Gastroesophageal sphincter (tissue), 4 donors: ENCODE measurements around the gene TRAPPC5. TPM values are rescaled to one million over a fixed set of nuclear protein-coding genes. Genes with fewer than 3 reads are reported as not detected.

Experiments used
- ATAC-seq: fragments of 150-250 bp; one replicate; pipeline ENCODE4 v1.9.1; 2016; ENCODE audit warnings: mild to moderate bottlenecking, moderate library complexity
- H3K27ac ChIP-seq, 4 donors: fragments of 200-600 bp; sonication (generic) in 3 of 4; 1 replicate in 3 of 4; 2 replicates in 1 of 4; pipeline ENCODE4 v1.5.1; 2016 to 2019
- H3K27me3 ChIP-seq: fragments of 200-600 bp; sonication (generic); one replicate; pipeline ENCODE4 v1.5.1; 2019
- H3K36me3 ChIP-seq, 2 donors: fragments of 200-600 bp; sonication (generic); one replicate each; pipeline ENCODE4 v1.5.1; 2019; ENCODE audit warnings: control low read depth in 1 of 2
- H3K4me1 ChIP-seq, 3 donors: fragments of 200-600 bp; sonication (generic); 1 replicate in 2 of 3; 2 replicates in 1 of 3; pipeline ENCODE4 v1.5.1; 2016 to 2019; ENCODE audit warnings: control low read depth in 2 of 3
- H3K4me3 ChIP-seq, 2 donors: fragments of 200-600 bp; sonication (generic); one replicate each; pipeline ENCODE4 v1.5.1; 2019; ENCODE audit warnings: mild to moderate bottlenecking in 1 of 2, moderate library complexity in 1 of 2
- H3K9me3 ChIP-seq, 3 donors: fragments of 200-600 bp; sonication (generic); one replicate each; pipeline ENCODE4 v1.5.1; 2017 to 2019; ENCODE audit warnings: control low read depth in 2 of 3
- CTCF ChIP-seq, 4 experiments: fragments of 200-600 bp in 2 of 4; fragments of 450-650 bp in 2 of 4; sonication (generic) in 1 of 4; IDR thresholded peaks; one replicate each; pipeline ENCODE4 v1.5.1; 2017 to 2019; ENCODE audit warnings: antibody characterized with exemption in 4 of 4, mild to moderate bottlenecking in 2 of 4, moderate library complexity in 2 of 4
- EP300 ChIP-seq: sonication (generic); formaldehyde crosslinking; IDR thresholded peaks from one replicate; pipeline ENCODE4 v1.6.1; 2017; ENCODE audit warnings: antibody characterized with exemption, mild to moderate bottlenecking
- POLR2A ChIP-seq, 2 donors: fragments of 450-650 bp; IDR thresholded peaks; one replicate each; pipeline ENCODE4 v1.6.1; 2017; ENCODE audit warnings: antibody characterized with exemption in 2 of 2, mild to moderate bottlenecking in 2 of 2, moderate library complexity in 1 of 2
- POLR2AphosphoS5 ChIP-seq: sonication (generic); formaldehyde crosslinking; IDR thresholded peaks from one replicate; pipeline ENCODE4 v1.6.1; 2017; ENCODE audit warnings: antibody characterized with exemption
- WGBS, 2 donors: methylation state at CpG; one replicate each; pipeline ENCODE4 v1.1.5; 2018; ENCODE audit warnings: low coverage in 1 of 2; 5-methylcytosine and 5-hydroxymethylcytosine counted together
- total RNA-seq, 4 donors: library from RNA; depleted of rRNA; stranded (reverse); fragments of >200 nt; gene quantifications; one replicate each; pipeline ENCODE4 v1.1.0, GENCODE V29; 2016

TRAPPC5 gene
- total RNA-seq, 4 donors from 2014 or later, result 56.0 to 69.0 (median 64.0) TPM

- ATAC-seq, result peak; percentile 89
- TF ChIP-seq EP300 (no peak), POLR2A (IDR thresholded peaks at IDR 0.05) (no peak), POLR2AphosphoS5 (no peak), CTCF (IDR thresholded peaks at IDR 0.05) (no peak)
- Histone ChIP-seq H3K4me1 (no peaks in the 10 kb centered on the region), H3K9me3 (peaks cover 0 to 7% (median 0%) of the 10 kb centered on the region in 3 donors), H3K27ac (no peak overlapping the region), H3K4me3 (no peak overlapping the region), H3K27me3 (peaks cover 91% of the 10 kb centered on the region), H3K36me3 (no peaks in the 10 kb centered on the region)
- WGBS, 2 donors, result 36 to 67% methylated on average over 8 to 14 of the region's 21 CpGs
These were observed 6.3 kb upstream of the TRAPPC5 start for GRCh38 chr19:7674010-7675005.

GRCh38 chr19:7676376-7676775, 4.3 kb upstream of the TRAPPC5 start:
- peaks cover 0 to 10% (median under 1%) of the 10 kb centered on the region in 3 donors for H3K4me1 ChIP-seq
- no peaks in the 10 kb centered on the region for H3K36me3 ChIP-seq
- H3K9me3 ChIP-seq, result peaks cover 0 to 7% (median 0%) of the 10 kb centered on the region in 3 donors
- no peak overlapping the region for H3K4me3 ChIP-seq
- H3K27me3 ChIP-seq, result peaks cover 81% of the 10 kb centered on the region
- ATAC-seq, result no peak
- no peak overlapping the region for H3K27ac ChIP-seq
- 0% methylated on average over 1 of the region's 7 CpGs for WGBS, 2 donors
- no peak for TF ChIP-seq POLR2A (IDR thresholded peaks at IDR 0.05)
- TF ChIP-seq POLR2AphosphoS5, result no peak
- TF ChIP-seq CTCF (IDR thresholded peaks at IDR 0.05), result no peak
- TF ChIP-seq EP300, result no peak

GRCh38 chr19:7676854-7677253, 3.8 kb upstream of the TRAPPC5 start, which contains the start of gene MCEMP1:
Gene MCEMP1, plus strand, starts transcription at chr19:7677090. Its CDS starts 31 bp downstream, at chr19:7677121.
- H3K27ac ChIP-seq, result no peak within 1 kb of the TSS
- peaks cover 76% of the 10 kb centered on the region for H3K27me3 ChIP-seq
- ATAC-seq, result no peak
- H3K36me3 ChIP-seq, result no peaks in the 10 kb centered on the region
- H3K4me1 ChIP-seq, result peaks cover 0 to 15% (median 5%) of the 10 kb centered on the region in 3 donors
- no peak for TF ChIP-seq POLR2AphosphoS5
- TF ChIP-seq POLR2A (IDR thresholded peaks at IDR 0.05), result no peak
- TF ChIP-seq CTCF (IDR thresholded peaks at IDR 0.05), result no peak
- TF ChIP-seq EP300, result no peak
- WGBS, 2 donors, result 11 to 38% methylated on average over 3 to 4 of the region's 10 CpGs
- no peak within 1 kb of the TSS for H3K4me3 ChIP-seq
- peaks cover 0 to 7% (median 0%) of the 10 kb centered on the region in 3 donors for H3K9me3 ChIP-seq

GRCh38 chr19:7677669-7678311, 2.8 kb upstream of the TRAPPC5 start:
- peaks cover 66% of the 10 kb centered on the region for H3K27me3 ChIP-seq

More at GRCh38 chr19:7677669-7678311, 2.8 kb upstream of the TRAPPC5 start:
- peaks cover 0 to 7% of the 10 kb centered on the region in 2 donors for H3K36me3 ChIP-seq
- no peak for TF ChIP-seq EP300
- no peak for TF ChIP-seq POLR2AphosphoS5
- no peak for TF ChIP-seq CTCF (IDR thresholded peaks at IDR 0.05)
- no peak for TF ChIP-seq POLR2A (IDR thresholded peaks at IDR 0.05)
- no peak for ATAC-seq
- H3K9me3 ChIP-seq, result peaks cover 0 to 7% (median 0%) of the 10 kb centered on the region in 3 donors
- WGBS, 2 donors, result 24 to 47% methylated on average over 9 to 10 of the region's 12 CpGs
- H3K4me3 ChIP-seq, result no peak overlapping the region
- H3K27ac ChIP-seq, result no peak overlapping the region
- H3K4me1 ChIP-seq, result peaks cover 0 to 24% (median 8%) of the 10 kb centered on the region in 3 donors
